ENCODE measurements around the gene RAB6C. TPM values are rescaled to one million over a fixed set of nuclear protein-coding genes. Genes with fewer than 3 reads are reported as not detected.
"Not testable (repeated sequence)": the region's sequence is repeated elsewhere in the genome, so short reads cannot be mapped to it uniquely, and the experiment has no call there.

RAB6C gene
- total RNA-seq, 1 donor = 0.10 TPM

DNA sequence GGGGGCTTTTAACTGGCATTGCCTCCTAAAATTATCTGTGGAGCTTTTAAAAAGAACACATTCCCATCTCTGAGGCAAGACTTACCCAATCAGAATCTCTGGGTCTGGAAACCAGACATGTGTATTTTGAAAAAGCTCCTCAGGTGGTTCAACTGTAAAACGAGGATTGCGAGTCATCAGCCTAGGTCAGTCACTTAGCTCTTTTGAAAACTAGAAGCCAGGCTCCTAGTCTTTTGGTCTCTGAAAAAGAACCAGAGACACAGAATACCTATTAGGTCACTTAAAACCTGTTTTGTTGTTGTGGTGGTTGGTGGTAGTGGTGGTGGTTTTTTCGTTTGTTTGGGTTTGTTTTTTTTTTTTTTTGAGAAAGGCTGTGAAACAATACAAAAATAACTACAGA lies 2.5 kb upstream of the RAB6C start:
- peaks cover 18% of the 10 kb centered on the region for H3K27me3 ChIP-seq (ENCODE audit: insufficient read depth, low read length)
- not testable (repeated sequence) for H3K4me1 ChIP-seq (ENCODE audit: insufficient read depth, low read length); H3K9me3 ChIP-seq (ENCODE audit: low read depth, low read length); H3K4me3 ChIP-seq (ENCODE audit: low read length)

DNA sequence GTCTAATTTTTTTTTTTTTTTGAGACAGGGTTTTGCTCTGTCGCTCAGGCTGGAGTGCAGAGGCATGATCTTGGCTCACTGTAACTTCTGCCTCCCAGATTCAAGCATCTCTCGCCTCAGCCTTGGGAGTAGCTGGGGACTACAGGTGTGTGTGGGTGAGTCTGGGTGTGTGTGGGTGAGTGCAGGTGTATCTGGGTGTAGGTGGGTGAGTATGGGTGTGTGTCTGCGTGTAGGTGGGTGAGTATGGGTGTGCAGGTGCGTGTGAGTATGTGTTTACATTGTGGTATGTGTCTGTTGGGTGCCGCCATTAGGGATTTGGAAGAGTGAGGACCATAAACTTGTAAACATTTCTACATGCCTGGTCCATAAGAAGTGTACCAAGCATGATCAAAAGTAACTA lies 1.5 kb upstream of the RAB6C start:
- no peaks in the 10 kb centered on the region for H3K4me1 ChIP-seq (ENCODE audit: insufficient read depth, low read length)
- no peaks in the 10 kb centered on the region for H3K9me3 ChIP-seq (ENCODE audit: low read depth, low read length)
- peaks cover 18% of the 10 kb centered on the region for H3K27me3 ChIP-seq (ENCODE audit: insufficient read depth, low read length)
- no peak overlapping the region for H3K4me3 ChIP-seq (ENCODE audit: low read length)

DNA sequence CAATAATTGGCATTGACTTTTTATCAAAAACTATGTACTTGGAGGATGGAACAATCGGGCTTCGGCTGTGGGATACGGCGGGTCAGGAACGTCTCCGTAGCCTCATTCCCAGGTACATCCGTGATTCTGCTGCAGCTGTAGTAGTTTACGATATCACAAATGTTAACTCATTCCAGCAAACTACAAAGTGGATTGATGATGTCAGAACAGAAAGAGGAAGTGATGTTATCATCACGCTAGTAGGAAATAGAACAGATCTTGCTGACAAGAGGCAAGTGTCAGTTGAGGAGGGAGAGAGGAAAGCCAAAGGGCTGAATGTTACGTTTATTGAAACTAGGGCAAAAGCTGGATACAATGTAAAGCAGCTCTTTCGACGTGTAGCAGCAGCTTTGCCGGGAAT lies 780 bp downstream of the RAB6C start:
- not testable (repeated sequence) for H3K4me1 ChIP-seq (ENCODE audit: insufficient read depth, low read length); H3K9me3 ChIP-seq (ENCODE audit: low read depth, low read length); H3K4me3 ChIP-seq (ENCODE audit: low read length)
- H3K27me3 ChIP-seq (ENCODE audit: insufficient read depth, low read length) = peaks cover 23% of the 10 kb centered on the region

DNA sequence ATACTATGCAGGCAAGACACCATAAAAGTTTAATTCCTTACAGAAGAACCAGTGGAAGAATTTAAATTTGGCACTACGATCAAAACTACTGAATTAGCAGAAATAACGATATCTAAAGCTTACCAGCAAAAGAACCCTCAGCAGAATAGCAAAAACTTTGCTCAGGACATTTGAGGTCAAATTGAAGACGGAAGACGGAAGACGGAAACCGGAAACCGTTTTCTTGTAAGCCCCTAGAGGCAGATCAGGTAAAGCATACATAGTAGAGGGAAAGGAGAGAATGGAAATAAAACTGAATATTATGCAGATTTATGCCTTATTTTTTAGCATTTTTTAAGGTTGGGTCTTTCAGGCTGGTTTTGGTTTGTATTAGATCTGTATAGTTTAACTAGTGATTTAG lies 2.2 kb downstream of the RAB6C start:
- H3K4me1 ChIP-seq (ENCODE audit: insufficient read depth, low read length); H3K9me3 ChIP-seq (ENCODE audit: low read depth, low read length); H3K4me3 ChIP-seq (ENCODE audit: low read length): not testable (repeated sequence)
- H3K27me3 ChIP-seq (ENCODE audit: insufficient read depth, low read length) = peaks cover 23% of the 10 kb centered on the region

DNA sequence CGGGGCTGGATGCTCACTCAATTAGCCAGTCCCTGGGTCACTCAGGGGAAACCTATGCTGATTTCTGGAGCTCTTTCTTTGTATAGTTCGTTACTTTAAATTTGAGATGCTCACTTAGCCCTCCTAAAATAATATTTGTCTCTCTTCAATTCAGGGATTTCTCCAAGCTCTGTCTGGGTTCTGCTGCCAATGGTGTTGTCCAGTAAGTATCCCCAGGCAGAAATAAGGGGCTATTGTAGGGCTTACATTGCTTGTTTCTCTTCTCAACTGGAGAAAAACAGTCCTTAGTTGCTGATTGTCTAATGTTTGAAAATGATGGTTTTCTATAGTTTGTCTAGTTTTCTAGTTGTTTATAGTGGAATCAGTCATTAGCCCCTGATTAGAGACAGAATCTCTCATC lies 5.0 kb downstream of the RAB6C start:
- Histone ChIP-seq H3K4me1 (ENCODE audit: insufficient read depth, low read length) (no peaks in the 10 kb centered on the region), H3K27me3 (ENCODE audit: insufficient read depth, low read length) (peaks cover 8% of the 10 kb centered on the region), H3K9me3 (ENCODE audit: low read depth, low read length) (no peaks in the 10 kb centered on the region), H3K4me3 (ENCODE audit: low read length) (no peak overlapping the region)

DNA sequence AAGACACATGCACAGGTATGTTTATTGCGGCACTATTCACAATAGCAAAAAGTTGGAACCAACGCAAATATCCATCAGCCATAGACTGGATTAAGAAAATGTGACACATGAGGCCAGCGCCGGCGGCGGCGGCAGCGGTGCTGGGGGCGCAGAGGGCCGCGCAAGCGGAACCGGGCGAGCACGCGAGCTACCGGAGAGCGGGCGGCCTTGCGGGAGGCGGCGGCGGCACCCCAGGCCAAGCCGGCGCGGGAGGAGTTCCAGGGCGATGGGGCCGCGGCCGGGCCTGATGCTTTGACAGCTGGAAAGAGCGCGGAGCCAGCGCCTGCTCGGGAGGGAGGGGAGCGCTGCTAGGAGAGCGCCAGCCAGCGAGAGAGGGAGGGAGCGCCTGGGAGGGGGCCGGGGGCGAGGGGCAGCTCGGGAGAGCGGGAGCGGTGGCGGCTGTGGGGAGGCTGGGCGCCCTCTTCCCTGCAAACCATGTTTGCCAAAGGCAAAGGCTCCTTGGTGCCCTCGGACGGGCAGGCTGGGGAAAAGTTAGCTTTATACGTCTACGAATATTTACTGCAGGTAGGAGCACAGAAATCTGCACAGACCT lies 13.0 kb downstream of the RAB6C start:
- not testable (repeated sequence) for H3K4me1 ChIP-seq (ENCODE audit: insufficient read depth, low read length)

DNA sequence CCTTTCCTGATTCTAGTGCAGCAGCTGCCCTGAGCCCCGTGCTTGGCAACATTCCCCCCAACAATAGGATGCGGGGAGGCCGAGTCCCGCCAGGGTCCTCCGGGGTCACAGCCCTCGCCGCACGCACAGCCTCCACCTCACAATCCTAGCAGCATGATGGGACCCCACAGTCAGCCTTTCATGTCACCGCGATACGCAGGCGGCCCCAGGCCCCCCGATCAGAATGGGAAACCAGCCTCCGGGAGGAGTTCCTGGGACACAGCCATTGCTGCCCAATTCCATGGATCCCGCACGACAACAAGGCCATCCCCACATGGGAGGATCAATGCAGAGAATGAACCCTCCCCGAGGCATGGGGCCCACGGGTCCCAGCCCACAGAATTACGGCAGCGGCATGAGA lies 13.7 kb downstream of the RAB6C start:
- H3K9me3 ChIP-seq (ENCODE audit: low read depth, low read length); H3K4me1 ChIP-seq (ENCODE audit: insufficient read depth, low read length); H3K4me3 ChIP-seq (ENCODE audit: low read length): not testable (repeated sequence)
- H3K27me3 ChIP-seq (ENCODE audit: insufficient read depth, low read length) = peaks cover 11% of the 10 kb centered on the region

More for the DNA sequence above, 13.0 kb downstream of the RAB6C start:
- peaks cover 11% of the 10 kb centered on the region for H3K27me3 ChIP-seq (ENCODE audit: insufficient read depth, low read length)
- H3K9me3 ChIP-seq (ENCODE audit: low read depth, low read length); H3K4me3 ChIP-seq (ENCODE audit: low read length): not testable (repeated sequence)

DNA sequence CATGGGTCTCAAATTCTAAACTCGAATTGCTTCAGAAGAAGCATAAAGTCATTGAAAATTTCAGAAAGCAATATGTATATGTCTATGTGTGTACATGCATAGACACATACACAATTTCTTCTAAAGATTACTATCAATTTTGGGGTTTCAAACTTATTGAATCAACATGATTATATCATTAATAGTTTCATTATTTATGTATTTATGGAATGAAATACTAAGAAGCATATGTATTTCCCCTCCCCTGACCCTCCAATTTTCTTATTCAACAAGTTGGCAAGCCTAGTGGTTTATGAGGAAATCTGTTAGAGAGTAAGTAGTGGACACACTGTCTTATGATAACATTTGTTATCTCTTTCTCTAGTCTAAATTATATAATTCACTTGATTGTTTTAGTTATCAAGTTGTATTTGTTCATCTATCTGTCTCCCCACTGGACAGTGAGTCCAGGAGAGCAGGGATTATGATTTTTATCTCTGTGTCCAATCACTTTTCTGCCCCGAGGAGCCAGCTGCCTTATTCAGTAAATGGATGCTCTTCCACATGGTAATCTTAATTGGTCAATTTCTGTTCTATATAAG lies 17.3 kb downstream of the RAB6C start:
- not testable (repeated sequence) for H3K4me3 ChIP-seq (ENCODE audit: low read length); H3K9me3 ChIP-seq (ENCODE audit: low read depth, low read length); H3K27me3 ChIP-seq (ENCODE audit: insufficient read depth, low read length); H3K4me1 ChIP-seq (ENCODE audit: insufficient read depth, low read length)

DNA sequence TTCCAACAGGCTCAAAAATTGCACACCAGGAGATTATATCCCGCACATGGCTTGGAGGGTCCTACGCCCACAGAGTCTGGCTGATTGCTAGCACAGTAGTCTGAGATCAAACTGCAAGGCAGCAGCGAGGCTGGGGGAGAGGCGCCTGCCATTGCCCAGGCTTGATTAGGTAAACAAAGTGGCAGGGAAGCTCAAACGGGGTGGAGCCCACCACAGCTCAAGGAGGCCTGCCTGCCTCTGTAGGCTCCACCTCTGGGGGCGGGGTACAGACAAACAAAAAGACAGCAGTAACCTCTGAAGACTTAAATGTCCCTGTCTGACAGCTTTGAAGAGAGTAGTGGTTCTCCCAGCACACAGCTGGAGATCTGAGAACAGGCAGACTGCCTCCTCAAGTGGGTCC lies 19.3 kb downstream of the RAB6C start:
- H3K9me3 ChIP-seq (ENCODE audit: low read depth, low read length); H3K4me3 ChIP-seq (ENCODE audit: low read length); H3K27me3 ChIP-seq (ENCODE audit: insufficient read depth, low read length); H3K4me1 ChIP-seq (ENCODE audit: insufficient read depth, low read length): not testable (repeated sequence)

DNA sequence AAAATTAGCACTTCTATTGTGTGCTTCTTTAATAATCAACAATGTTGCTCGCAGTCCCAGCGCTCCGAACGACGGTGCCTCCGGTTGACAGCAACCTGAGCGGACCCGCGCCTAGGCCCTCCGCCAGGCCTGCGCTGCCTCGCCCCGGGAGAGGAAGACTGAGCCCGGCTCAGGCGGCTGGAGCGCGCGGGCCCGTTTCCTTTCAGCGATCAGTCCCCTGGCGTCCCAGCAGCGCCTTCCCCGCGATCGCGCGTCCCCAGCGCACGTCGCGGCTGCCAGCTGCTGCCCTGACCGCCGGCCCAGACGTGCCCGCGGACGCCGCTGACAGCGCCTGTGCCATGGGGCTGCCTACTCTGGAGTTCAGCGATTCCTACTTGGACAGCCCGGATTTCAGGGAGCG lies 26.4 kb downstream of the RAB6C start:
- H3K9me3 ChIP-seq (ENCODE audit: low read depth, low read length); H3K4me3 ChIP-seq (ENCODE audit: low read length); H3K27me3 ChIP-seq (ENCODE audit: insufficient read depth, low read length); H3K4me1 ChIP-seq (ENCODE audit: insufficient read depth, low read length): not testable (repeated sequence)

DNA sequence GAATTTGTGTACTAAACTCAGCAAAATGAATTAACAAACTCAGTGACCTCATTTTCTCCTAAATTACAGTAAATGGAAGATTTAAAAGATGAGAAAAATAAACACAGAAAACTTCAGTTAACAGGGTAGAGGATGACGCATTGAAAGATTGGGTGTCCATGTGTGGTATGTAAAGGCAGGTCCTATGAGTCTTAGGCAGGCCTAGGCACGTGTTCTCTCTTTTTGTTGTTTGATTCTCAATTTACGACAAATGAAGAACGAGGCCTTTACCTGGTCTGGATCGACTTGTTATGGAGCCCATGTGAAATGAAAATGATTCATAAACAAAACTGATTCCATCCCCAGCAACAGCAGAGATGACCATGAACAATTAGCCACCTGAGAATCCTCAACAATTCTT lies 37.2 kb downstream of the RAB6C start:
- not testable (repeated sequence) for H3K27me3 ChIP-seq (ENCODE audit: insufficient read depth, low read length); H3K4me1 ChIP-seq (ENCODE audit: insufficient read depth, low read length); H3K4me3 ChIP-seq (ENCODE audit: low read length); H3K9me3 ChIP-seq (ENCODE audit: low read depth, low read length)

DNA sequence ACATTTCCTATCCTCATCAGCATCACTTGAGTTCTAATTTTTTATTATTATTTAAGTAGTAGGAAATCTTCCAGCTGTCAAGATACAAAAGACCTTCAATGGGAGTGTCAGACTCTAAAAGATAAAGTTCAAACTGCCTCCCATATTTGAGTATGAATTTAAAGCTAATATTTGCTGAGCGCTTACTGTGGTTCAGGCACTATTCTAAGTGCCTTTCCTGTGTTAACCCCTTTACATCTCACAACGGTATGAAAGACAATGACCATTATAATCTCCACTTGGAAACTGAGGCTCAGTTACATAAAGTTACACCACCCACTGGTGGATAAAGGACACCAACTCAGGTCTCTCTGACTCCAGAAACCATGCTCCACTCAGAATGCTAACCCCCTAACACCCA lies 39.9 kb downstream of the RAB6C start:
- Histone ChIP-seq H3K9me3 (ENCODE audit: low read depth, low read length) (no peaks in the 10 kb centered on the region), H3K4me1 (ENCODE audit: insufficient read depth, low read length) (no peaks in the 10 kb centered on the region), H3K27me3 (ENCODE audit: insufficient read depth, low read length) (no peaks in the 10 kb centered on the region), H3K4me3 (ENCODE audit: low read length) (no peak overlapping the region)

DNA sequence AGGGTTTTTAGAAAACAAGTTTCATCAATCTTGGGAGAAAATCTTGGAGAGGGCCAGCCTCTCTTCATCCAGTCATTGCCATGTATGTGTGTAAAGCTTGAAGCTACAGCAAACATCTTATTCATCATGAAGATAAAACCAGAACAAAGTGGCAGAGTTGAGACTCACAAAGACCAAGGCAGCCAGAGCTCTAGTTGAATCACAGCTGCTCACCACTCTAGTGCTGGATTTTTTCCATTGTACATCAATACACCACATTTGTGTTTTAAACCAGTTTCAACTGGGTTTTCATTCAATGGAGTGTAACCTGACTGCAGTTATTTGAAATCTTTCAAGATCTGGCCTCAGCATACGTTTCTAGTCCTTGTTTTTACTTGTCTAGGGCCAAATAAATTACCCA lies 40.6 kb downstream of the RAB6C start:
- not testable (repeated sequence) for H3K9me3 ChIP-seq (ENCODE audit: low read depth, low read length); H3K27me3 ChIP-seq (ENCODE audit: insufficient read depth, low read length); H3K4me3 ChIP-seq (ENCODE audit: low read length); H3K4me1 ChIP-seq (ENCODE audit: insufficient read depth, low read length)

DNA sequence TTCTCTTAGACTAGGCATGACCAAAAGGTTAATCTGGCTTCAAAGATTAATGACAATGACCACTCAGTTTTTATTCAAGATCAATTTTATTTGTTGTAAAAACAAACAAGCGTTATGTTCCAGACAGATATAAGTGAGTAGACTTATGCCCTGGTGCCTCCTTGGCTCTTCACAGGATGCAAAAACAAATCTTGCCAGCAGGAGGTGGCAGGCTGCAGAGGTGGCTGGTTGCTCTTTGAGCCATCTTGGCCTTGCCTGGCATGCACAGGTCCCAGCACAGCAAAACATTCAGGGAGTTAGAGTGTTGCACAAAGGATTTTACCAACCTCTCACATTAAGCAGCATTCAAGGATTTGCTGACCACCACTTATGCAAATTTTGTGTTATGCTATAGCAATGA lies 46.5 kb downstream of the RAB6C start:
- not testable (repeated sequence) for H3K27me3 ChIP-seq (ENCODE audit: insufficient read depth, low read length); H3K4me1 ChIP-seq (ENCODE audit: insufficient read depth, low read length); H3K4me3 ChIP-seq (ENCODE audit: low read length); H3K9me3 ChIP-seq (ENCODE audit: low read depth, low read length)
